Liver (tissue), 9 donors: ENCODE measurements around the gene TRMT61A. TPM values are rescaled to one million over a fixed set of nuclear protein-coding genes. Genes with fewer than 3 reads are reported as not detected.

Experiments
- DNase-seq: peaks from one replicate; pipeline ENCODE4 v3.0.0-alpha.2; 2017; ENCODE audit warnings: low spot score
- H3K27ac ChIP-seq, 2 donors: one replicate each; pipeline ENCODE4 v1.7.0; 2013; ENCODE audit warnings: inconsistent platforms in 2 of 2, low read length in 2 of 2, control low read depth in 1 of 2, low read depth in 1 of 2, mild to moderate bottlenecking in 1 of 2
- H3K27me3 ChIP-seq, 4 donors: one replicate each; pipeline versions ENCODE4 v1.6.1 to v1.7.0; 2013; ENCODE audit warnings: low read length in 3 of 4, inconsistent platforms in 1 of 4, mild to moderate bottlenecking in 1 of 4, moderate library complexity in 1 of 4; ENCODE audit not compliant: control insufficient read depth in 4 of 4, insufficient read depth in 4 of 4
- H3K36me3 ChIP-seq, 4 donors: one replicate each; pipeline versions ENCODE4 v1.6.1 to v1.7.0; 2013; ENCODE audit warnings: low read length in 3 of 4, mild to moderate bottlenecking in 3 of 4, low read depth in 1 of 4, moderate library complexity in 1 of 4; ENCODE audit not compliant: control insufficient read depth in 4 of 4, insufficient read depth in 3 of 4
- H3K4me1 ChIP-seq, 4 donors: one replicate each; pipeline versions ENCODE4 v1.6.1 to v1.7.0; 2013; ENCODE audit warnings: low read length in 3 of 4, mild to moderate bottlenecking in 3 of 4, moderate library complexity in 1 of 4; ENCODE audit not compliant: control insufficient read depth in 4 of 4, insufficient read depth in 4 of 4
- H3K4me3 ChIP-seq, 3 donors: one replicate each; pipeline versions ENCODE4 v1.6.1 to v1.7.0; 2013; ENCODE audit warnings: low read length in 3 of 3, control low read depth in 1 of 3, low read depth in 1 of 3, mild to moderate bottlenecking in 1 of 3
- H3K9ac ChIP-seq, 2 donors: one replicate each; pipeline ENCODE4 v1.7.0; 2013; ENCODE audit warnings: low read length in 2 of 2, mild to moderate bottlenecking in 2 of 2, moderate library complexity in 2 of 2, control low read depth in 1 of 2, low read depth in 1 of 2
- H3K9me3 ChIP-seq, 4 donors: one replicate each; pipeline versions ENCODE4 v1.6.1 to v1.7.0; 2013; ENCODE audit warnings: low read length in 3 of 4; ENCODE audit not compliant: control insufficient read depth in 4 of 4
- FOXA1 ChIP-seq: IDR thresholded peaks from 2 replicates; pipeline ENCODE4 v1.6.1; 2016; ENCODE audit warnings: antibody characterized with exemption
- FOXA2 ChIP-seq: IDR thresholded peaks from 2 replicates; pipeline ENCODE4 v1.6.1; 2016; ENCODE audit warnings: antibody characterized with exemption
- HNF4A ChIP-seq, 2 donors: conservative IDR thresholded peaks; 2 replicates each; pipeline ENCODE4 v1.6.1; 2016; ENCODE audit warnings: antibody characterized with exemption in 2 of 2, mild to moderate bottlenecking in 2 of 2
- HNF4G ChIP-seq: IDR thresholded peaks from 2 replicates; pipeline ENCODE4 v1.6.1; 2016; ENCODE audit warnings: antibody characterized with exemption
- JUND ChIP-seq, 2 donors: IDR thresholded peaks; 2 replicates each; pipeline ENCODE4 v1.6.1; 2016; ENCODE audit warnings: antibody characterized with exemption in 2 of 2
- NR2F2 ChIP-seq: IDR thresholded peaks from 2 replicates; pipeline ENCODE4 v1.6.1; 2016; ENCODE audit warnings: antibody characterized with exemption
- SP1 ChIP-seq: IDR thresholded peaks from 2 replicates; pipeline ENCODE4 v1.6.1; 2018; ENCODE audit warnings: antibody characterized with exemption, mild to moderate bottlenecking
- TAF1 ChIP-seq: conservative IDR thresholded peaks from 2 replicates; pipeline ENCODE4 v1.6.1; 2016; ENCODE audit warnings: antibody characterized with exemption, mild to moderate bottlenecking
- YY1 ChIP-seq: IDR thresholded peaks from 2 replicates; pipeline ENCODE4 v1.6.1; 2016; ENCODE audit warnings: antibody characterized with exemption, mild to moderate bottlenecking
- WGBS: extraction: QIAGEN DNeasy Blood & Tissue Kit; methylation state at CpG from one replicate; pipeline ENCODE4 v1.1.7; 2013; 5-methylcytosine and 5-hydroxymethylcytosine counted together
- polyA plus RNA-seq, 2 donors: library from polyadenylated mRNA; stranded (reverse) in 1 of 2; unstranded in 1 of 2; fragments of 200-250 nt in 1 of 2; fragments of >200 nt in 1 of 2; fragmentation: Nextera tagmentation in 1 of 2; extraction: Ambion mirVana in 1 of 2; gene quantifications; one replicate each; pipeline versions ENCODE4 v1.2.1 to v1.2.3, GENCODE V29; 2013 to 2015
- total RNA-seq, 2 donors: library from RNA; depleted of rRNA; stranded (reverse); fragments of >200 nt; gene quantifications; one replicate each; pipeline ENCODE4 v1.2.3, GENCODE V29; 2014
- TF ChIP-seq, protein P1 (sequence below): IDR thresholded peaks from 2 replicates; pipeline ENCODE4 v1.6.1; 2016; ENCODE audit warnings: antibody characterized with exemption
- TF ChIP-seq, protein P2 (sequence below): fragments of 150-350 bp; IDR thresholded peaks from 2 replicates; pipeline ENCODE4 v1.5.1; 2017; ENCODE audit warnings: improper control_type of control experiment, low read depth, low read length; ENCODE audit not compliant: missing input control
- TF ChIP-seq, protein P3 (sequence below): IDR thresholded peaks from 2 replicates; pipeline ENCODE4 v1.6.1; 2016; ENCODE audit warnings: antibody characterized with exemption, mild to moderate bottlenecking
- TF ChIP-seq, protein P4 (sequence below): IDR thresholded peaks from 2 replicates; pipeline ENCODE4 v1.6.1; 2016; ENCODE audit warnings: antibody characterized with exemption
- TF ChIP-seq, protein P5 (sequence below): IDR thresholded peaks from 2 replicates; pipeline ENCODE4 v1.6.1; 2016; ENCODE audit warnings: antibody characterized with exemption
- donor health status: healthy.
- donor health status: healthy.
- donor health status: healthy.
- donor health status: healthy.
- donor health status: healthy.

Gene TRMT61A
- total and polyA plus RNA-seq, 4 donors = 4.1 to 8.0 (median 6.5) TPM

DNA sequence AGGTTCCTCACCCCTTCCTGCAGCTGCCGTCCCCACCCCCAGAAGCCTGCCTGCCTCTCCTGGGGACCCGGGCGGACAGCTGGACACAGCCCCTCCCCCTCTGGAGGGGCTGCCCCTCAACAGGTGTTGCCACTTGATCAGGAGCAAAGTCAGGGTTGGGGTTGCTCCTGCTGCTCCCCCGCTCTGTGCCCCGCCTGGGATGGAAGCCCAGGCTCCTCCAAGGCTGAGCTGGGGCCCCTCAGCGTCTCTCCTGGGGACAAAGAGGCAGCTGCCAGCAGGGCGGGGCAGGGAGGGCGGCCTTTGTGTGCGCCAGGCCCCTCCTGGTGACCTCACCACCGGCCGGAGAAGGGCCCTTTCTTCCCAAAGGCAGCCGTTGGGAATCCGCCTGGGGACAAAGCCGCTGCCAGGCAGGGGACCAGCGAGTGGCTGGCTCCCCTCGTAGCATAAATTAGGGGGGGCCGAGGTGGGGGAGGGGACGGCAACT lies 13.7 kb downstream of the TRMT61A start:
- no peak overlapping the region for H3K9ac ChIP-seq
- peaks cover 0 to 6% (median 0%) of the 10 kb centered on the region in 4 donors for H3K4me1 ChIP-seq
- H3K27ac ChIP-seq = no peak overlapping the region
- no peaks in the 10 kb centered on the region for H3K9me3 ChIP-seq
- no peaks in the 10 kb centered on the region for H3K36me3 ChIP-seq
- DNase-seq = no peak
- 29% methylated on average over 18 of the region's 18 CpGs for WGBS
- H3K27me3 ChIP-seq = no peaks in the 10 kb centered on the region
- H3K4me3 ChIP-seq = no peak overlapping the region
- TF ChIP-seq HNF4G = no peak
- TF ChIP-seq, protein P1, sequence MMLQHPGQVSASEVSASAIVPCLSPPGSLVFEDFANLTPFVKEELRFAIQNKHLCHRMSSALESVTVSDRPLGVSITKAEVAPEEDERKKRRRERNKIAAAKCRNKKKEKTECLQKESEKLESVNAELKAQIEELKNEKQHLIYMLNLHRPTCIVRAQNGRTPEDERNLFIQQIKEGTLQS = no peak
- TF ChIP-seq, protein P2, sequence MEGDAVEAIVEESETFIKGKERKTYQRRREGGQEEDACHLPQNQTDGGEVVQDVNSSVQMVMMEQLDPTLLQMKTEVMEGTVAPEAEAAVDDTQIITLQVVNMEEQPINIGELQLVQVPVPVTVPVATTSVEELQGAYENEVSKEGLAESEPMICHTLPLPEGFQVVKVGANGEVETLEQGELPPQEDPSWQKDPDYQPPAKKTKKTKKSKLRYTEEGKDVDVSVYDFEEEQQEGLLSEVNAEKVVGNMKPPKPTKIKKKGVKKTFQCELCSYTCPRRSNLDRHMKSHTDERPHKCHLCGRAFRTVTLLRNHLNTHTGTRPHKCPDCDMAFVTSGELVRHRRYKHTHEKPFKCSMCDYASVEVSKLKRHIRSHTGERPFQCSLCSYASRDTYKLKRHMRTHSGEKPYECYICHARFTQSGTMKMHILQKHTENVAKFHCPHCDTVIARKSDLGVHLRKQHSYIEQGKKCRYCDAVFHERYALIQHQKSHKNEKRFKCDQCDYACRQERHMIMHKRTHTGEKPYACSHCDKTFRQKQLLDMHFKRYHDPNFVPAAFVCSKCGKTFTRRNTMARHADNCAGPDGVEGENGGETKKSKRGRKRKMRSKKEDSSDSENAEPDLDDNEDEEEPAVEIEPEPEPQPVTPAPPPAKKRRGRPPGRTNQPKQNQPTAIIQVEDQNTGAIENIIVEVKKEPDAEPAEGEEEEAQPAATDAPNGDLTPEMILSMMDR = no peak
- no peak for TF ChIP-seq SP1
- no peak for TF ChIP-seq NR2F2
- no peak for TF ChIP-seq FOXA2

DNA sequence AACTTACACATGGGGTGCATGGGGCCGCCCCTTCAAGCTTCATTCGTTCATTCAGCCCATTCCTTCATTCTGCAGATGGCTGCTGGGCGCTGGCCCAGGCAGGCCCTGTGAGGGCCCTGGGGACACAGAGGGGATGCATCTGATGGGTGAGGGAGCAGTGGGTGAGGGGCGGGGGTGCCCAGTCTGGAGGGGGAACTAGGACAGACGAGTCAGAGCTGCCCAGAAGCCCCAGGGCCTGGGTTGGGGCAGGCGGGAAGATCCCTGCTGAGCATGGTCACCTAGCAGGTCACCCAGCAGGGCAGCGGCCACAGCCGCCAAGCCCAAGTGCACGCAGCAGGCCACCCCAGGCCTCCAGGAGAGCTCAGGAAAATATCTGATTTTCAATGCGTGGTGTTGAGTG lies 14.1 kb downstream of the TRMT61A start:
- H3K9me3 ChIP-seq = no peaks in the 10 kb centered on the region
- WGBS = 86% methylated on average over 10 of the region's 10 CpGs
- H3K27ac ChIP-seq = no peak overlapping the region
- no peak for TF ChIP-seq HNF4G
- TF ChIP-seq HNF4A (conservative IDR thresholded peaks at IDR 0.05) = no peak
- no peak for TF ChIP-seq YY1
- no peak for TF ChIP-seq JUND (IDR thresholded peaks at IDR 0.05)
- no peak for TF ChIP-seq SP1
- TF ChIP-seq NR2F2 = no peak
- TF ChIP-seq, protein P3, sequence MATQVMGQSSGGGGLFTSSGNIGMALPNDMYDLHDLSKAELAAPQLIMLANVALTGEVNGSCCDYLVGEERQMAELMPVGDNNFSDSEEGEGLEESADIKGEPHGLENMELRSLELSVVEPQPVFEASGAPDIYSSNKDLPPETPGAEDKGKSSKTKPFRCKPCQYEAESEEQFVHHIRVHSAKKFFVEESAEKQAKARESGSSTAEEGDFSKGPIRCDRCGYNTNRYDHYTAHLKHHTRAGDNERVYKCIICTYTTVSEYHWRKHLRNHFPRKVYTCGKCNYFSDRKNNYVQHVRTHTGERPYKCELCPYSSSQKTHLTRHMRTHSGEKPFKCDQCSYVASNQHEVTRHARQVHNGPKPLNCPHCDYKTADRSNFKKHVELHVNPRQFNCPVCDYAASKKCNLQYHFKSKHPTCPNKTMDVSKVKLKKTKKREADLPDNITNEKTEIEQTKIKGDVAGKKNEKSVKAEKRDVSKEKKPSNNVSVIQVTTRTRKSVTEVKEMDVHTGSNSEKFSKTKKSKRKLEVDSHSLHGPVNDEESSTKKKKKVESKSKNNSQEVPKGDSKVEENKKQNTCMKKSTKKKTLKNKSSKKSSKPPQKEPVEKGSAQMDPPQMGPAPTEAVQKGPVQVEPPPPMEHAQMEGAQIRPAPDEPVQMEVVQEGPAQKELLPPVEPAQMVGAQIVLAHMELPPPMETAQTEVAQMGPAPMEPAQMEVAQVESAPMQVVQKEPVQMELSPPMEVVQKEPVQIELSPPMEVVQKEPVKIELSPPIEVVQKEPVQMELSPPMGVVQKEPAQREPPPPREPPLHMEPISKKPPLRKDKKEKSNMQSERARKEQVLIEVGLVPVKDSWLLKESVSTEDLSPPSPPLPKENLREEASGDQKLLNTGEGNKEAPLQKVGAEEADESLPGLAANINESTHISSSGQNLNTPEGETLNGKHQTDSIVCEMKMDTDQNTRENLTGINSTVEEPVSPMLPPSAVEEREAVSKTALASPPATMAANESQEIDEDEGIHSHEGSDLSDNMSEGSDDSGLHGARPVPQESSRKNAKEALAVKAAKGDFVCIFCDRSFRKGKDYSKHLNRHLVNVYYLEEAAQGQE = no peak
- no peak for TF ChIP-seq FOXA1
- TF ChIP-seq, protein P4, sequence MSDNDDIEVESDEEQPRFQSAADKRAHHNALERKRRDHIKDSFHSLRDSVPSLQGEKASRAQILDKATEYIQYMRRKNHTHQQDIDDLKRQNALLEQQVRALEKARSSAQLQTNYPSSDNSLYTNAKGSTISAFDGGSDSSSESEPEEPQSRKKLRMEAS = no peak
- no peak for TF ChIP-seq TAF1
- TF ChIP-seq, protein P5, sequence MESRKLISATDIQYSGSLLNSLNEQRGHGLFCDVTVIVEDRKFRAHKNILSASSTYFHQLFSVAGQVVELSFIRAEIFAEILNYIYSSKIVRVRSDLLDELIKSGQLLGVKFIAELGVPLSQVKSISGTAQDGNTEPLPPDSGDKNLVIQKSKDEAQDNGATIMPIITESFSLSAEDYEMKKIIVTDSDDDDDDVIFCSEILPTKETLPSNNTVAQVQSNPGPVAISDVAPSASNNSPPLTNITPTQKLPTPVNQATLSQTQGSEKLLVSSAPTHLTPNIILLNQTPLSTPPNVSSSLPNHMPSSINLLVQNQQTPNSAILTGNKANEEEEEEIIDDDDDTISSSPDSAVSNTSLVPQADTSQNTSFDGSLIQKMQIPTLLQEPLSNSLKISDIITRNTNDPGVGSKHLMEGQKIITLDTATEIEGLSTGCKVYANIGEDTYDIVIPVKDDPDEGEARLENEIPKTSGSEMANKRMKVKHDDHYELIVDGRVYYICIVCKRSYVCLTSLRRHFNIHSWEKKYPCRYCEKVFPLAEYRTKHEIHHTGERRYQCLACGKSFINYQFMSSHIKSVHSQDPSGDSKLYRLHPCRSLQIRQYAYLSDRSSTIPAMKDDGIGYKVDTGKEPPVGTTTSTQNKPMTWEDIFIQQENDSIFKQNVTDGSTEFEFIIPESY = no peak
- no peaks in the 10 kb centered on the region for H3K27me3 ChIP-seq
- H3K9ac ChIP-seq = no peak overlapping the region
- H3K4me3 ChIP-seq = no peak overlapping the region
- peaks cover 0 to 6% (median 0%) of the 10 kb centered on the region in 4 donors for H3K4me1 ChIP-seq
- H3K36me3 ChIP-seq = no peaks in the 10 kb centered on the region
- no peak for DNase-seq
